ENCODE data around the gene PTPRG.

DNA sequence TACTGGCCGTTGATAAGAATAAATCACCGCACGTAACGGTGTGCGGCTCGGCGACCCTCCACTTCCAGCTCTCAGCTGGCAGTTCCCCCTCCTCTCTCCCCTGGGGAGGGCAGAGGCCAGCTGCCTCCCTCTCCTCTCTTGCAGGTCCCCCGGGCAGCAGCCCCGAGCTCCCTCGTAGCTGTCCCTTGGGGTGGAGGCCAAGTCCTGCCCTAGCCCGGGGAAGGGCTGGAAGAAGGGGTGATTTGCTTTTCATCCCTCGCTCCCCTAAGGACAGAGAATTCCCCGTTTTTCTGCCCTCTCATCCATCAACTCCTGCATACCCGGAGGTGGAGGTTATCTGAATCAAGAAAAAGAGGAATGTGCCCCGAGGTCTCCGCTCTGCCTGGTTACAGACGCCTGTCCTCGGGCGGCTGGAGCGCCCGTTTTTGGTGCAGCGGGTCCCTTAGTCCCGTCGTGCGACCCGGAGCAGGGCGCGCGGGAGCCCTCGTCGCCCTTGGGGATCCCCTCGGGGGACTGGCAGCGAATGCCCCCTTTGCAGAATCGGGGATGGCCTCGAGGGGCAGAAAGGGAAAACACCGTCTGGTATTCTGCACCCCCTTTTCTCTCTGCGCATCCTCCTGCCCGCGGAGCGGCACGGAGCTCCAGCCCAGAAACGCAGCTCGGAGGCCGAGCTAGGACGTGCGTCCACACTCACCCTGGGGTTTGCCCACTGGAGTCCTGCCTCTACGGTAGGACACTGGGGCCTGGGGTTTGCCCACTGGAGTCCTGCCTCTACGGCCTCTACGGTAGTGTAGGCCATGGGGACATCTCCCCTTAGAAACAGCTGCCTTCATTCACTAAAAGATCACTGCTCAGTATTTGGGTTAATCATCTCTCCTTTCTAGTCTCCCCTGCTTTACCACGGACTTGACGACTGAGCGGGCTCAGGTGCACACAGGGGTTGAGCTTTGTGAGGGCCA lies 2.2 kb downstream of the PTPRG start:
- TF ChIP-seq, protein P1, sequence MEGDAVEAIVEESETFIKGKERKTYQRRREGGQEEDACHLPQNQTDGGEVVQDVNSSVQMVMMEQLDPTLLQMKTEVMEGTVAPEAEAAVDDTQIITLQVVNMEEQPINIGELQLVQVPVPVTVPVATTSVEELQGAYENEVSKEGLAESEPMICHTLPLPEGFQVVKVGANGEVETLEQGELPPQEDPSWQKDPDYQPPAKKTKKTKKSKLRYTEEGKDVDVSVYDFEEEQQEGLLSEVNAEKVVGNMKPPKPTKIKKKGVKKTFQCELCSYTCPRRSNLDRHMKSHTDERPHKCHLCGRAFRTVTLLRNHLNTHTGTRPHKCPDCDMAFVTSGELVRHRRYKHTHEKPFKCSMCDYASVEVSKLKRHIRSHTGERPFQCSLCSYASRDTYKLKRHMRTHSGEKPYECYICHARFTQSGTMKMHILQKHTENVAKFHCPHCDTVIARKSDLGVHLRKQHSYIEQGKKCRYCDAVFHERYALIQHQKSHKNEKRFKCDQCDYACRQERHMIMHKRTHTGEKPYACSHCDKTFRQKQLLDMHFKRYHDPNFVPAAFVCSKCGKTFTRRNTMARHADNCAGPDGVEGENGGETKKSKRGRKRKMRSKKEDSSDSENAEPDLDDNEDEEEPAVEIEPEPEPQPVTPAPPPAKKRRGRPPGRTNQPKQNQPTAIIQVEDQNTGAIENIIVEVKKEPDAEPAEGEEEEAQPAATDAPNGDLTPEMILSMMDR (conservative IDR thresholded peaks at IDR 0.05; ENCODE audit: low read length), result no peak
- TF ChIP-seq EZH2phosphoT487 (IDR thresholded peaks at IDR 0.05; ENCODE audit: borderline replicate concordance), result no peak

Data from Loucy (cell line).